ENCODE results near the gene AFF3.
"Not testable (repeated sequence)": the region's sequence is repeated elsewhere in the genome, so short reads cannot be mapped to it uniquely, and the experiment has no call there.

AFF3 gene

DNA sequence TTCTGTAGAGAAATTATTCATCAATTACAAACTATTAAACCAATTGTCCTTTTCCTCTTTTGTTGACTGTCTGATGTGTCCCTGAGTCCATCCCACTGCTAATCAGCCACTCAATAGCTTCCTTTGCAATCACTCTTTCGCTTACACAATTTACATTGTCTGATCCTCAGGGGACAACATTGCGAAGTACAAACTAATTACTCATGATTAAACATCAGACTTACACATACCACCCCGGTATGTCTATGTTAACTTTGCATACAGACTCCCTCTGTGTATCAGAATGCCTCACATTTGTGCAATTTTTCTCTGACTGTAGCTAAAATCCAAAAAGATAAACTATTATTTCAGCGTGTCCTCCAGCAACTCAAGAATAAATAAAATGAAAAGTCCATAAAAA, 388.2 kb downstream of the AFF3 start:
- peak; percentile 69 for DNase-seq (ENCODE audit: low read depth)
- TF ChIP-seq, protein P1, sequence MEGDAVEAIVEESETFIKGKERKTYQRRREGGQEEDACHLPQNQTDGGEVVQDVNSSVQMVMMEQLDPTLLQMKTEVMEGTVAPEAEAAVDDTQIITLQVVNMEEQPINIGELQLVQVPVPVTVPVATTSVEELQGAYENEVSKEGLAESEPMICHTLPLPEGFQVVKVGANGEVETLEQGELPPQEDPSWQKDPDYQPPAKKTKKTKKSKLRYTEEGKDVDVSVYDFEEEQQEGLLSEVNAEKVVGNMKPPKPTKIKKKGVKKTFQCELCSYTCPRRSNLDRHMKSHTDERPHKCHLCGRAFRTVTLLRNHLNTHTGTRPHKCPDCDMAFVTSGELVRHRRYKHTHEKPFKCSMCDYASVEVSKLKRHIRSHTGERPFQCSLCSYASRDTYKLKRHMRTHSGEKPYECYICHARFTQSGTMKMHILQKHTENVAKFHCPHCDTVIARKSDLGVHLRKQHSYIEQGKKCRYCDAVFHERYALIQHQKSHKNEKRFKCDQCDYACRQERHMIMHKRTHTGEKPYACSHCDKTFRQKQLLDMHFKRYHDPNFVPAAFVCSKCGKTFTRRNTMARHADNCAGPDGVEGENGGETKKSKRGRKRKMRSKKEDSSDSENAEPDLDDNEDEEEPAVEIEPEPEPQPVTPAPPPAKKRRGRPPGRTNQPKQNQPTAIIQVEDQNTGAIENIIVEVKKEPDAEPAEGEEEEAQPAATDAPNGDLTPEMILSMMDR (conservative IDR thresholded peaks at IDR 0.05; ENCODE audit: low read depth, low read length): no peak
- no peak overlapping the region for H3K4me3 ChIP-seq (ENCODE audit: low read depth, low read length)

DNA sequence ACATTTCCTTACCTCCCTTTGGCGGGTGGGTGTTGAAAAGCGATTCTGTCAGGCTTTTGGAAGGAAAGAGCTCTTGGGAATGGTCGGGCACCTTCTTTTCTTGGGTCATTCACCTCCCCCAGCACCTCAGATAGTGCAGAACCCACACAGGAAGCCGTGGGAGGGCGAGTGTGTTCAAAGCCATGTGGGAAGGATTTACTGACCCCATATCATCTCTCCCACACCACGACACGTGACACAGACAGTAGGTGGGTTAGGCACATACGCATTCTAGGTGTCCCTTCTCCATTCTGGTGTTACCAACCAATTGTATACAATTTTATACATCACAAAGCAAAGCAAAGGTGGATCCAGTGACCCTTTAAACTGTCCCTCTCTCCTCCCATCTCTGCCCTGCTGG, 388.9 kb downstream of the AFF3 start:
- DNase-seq (ENCODE audit: low read depth): no peak
- H3K4me3 ChIP-seq (ENCODE audit: low read depth, low read length): no peak overlapping the region
- TF ChIP-seq, protein P1 (conservative IDR thresholded peaks at IDR 0.05; ENCODE audit: low read depth, low read length): no peak

DNA sequence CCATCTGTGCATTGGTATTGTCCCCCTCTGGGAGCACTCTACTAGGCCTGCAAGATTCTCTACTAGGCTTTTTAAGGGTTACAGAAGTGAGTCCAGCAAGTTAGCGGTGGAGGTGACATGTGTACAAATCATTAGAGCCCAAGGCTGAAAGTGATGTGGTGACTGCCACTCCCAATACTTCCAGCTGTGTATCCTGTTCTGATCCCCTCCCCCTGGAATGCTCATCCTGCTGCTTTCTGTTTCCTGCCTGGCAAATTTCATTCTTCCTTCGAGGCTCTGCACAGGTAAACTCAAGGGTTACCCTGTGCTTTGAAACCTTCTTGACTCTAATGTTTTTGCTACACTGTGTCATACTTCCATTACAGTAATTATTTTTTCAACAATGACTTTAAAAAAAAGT, 394.0 kb downstream of the AFF3 start:
- no peak overlapping the region for H3K4me3 ChIP-seq (ENCODE audit: low read depth, low read length)
- TF ChIP-seq, protein P1 (conservative IDR thresholded peaks at IDR 0.05; ENCODE audit: low read depth, low read length): no peak
- DNase-seq (ENCODE audit: low read depth): no peak

DNA sequence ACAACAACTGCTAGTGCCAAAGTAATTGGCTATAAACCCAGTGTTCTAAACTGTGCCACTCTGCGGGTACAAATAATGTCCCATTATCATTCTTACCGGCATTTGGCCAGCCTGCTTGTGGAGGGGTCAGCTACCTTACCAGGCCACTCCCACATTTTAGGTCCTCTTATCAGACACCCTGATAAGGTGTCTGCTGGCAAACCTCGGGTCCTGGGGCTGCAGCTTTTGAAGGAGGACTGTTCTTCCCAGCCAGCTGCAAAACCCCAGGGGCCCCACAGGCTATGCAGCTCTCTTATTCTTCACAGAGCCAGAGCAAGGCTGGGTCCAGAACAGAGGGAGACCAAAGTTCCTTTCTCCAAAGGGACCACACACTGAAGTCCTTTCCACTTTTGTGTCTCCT, 394.5 kb downstream of the AFF3 start:
- TF ChIP-seq, protein P1 (conservative IDR thresholded peaks at IDR 0.05; ENCODE audit: low read depth, low read length): no peak
- no peak for DNase-seq (ENCODE audit: low read depth)
- no peak overlapping the region for H3K4me3 ChIP-seq (ENCODE audit: low read depth, low read length)

DNA sequence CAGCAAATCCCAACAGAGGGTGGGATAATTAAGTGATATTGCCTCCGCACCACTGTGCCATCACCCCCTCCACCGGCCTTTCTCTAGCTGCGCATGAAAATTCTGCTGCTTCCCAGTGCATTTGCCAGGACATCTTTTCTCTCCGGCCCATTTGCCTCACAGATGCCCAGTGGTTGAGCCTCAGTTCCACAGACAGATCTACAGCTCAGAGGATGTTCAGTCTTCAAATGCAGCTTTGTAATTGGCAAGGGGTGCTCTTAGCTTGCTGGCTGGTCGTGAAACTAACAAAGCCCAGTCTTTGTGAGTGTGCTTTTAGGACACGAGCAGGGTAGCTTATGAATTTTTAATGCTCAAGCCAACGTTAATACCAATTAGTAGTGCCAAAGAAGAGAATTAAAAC, 399.2 kb downstream of the AFF3 start:
- no peak for DNase-seq (ENCODE audit: low read depth)
- TF ChIP-seq, protein P1 (conservative IDR thresholded peaks at IDR 0.05; ENCODE audit: low read depth, low read length): no peak

DNA sequence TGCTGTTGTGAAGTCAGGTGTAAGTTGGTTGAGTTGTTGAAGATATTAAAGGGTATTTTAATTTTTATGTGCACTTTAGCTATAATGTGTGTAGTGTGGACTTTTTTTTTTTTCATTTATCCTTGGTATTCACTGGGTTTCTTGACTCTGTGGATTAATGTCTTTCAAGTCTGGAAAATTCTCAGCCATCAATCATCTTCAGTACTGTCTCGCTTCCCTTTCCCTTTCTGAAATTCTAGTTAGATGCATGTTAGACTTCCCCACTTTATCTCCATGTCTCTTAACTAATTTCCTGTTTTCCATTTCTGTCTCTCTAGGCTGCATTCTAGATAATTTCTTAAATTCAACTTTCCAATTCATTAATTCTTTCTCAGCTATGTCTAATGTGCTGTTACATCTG, 404.9 kb downstream of the AFF3 start:
- no peak for DNase-seq (ENCODE audit: low read depth)
- TF ChIP-seq, protein P1 (conservative IDR thresholded peaks at IDR 0.05; ENCODE audit: low read depth, low read length): no peak
- H3K4me3 ChIP-seq (ENCODE audit: low read depth, low read length): no peak overlapping the region

More for the DNA sequence above, 399.2 kb downstream of the AFF3 start:
- no peak overlapping the region for H3K4me3 ChIP-seq (ENCODE audit: low read depth, low read length)

DNA sequence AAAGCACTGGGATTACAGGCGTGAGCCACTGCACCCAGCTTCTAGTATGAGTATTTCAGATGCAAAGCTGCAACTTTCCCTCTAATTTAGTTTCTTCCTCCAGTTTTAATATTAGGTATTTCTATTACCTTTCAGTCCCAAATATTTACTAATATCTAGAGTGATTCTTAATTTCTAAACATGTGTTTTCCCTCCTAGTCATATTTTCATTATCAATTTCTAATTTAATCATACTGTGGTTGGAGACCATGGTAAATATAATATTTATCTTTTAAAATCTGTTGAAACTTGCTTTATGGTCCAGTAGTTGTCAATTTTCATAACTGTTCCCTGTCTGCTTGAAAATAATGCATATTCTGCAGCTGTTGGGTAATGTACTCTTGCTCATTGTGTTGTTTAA, 406.6 kb downstream of the AFF3 start:
- no peak overlapping the region for H3K4me3 ChIP-seq (ENCODE audit: low read depth, low read length)
- TF ChIP-seq, protein P1 (conservative IDR thresholded peaks at IDR 0.05; ENCODE audit: low read depth, low read length): no peak
- DNase-seq (ENCODE audit: low read depth): no peak

DNA sequence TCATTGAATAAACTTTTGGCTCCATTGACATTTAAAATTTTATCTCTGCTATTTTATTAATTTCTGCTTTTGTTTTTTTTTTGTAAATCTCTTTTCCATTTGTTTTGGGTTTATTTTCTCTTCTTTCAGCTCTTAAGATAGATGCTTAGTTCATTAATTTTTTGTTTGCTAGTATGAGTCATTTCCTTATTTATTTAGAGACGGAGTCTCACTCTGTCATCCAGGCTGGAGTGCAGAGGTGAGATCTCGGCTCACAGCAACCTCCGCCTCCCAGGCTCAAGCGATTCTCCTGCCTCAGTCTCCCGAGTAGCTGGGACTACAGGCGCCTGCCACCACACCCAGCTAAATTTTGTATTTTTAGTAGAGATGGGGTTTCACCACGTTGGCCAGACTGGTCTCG, 407.1 kb downstream of the AFF3 start:
- not testable (repeated sequence) for H3K4me3 ChIP-seq (ENCODE audit: low read depth, low read length); DNase-seq (ENCODE audit: low read depth)

All from choroid plexus epithelial cell (primary cell).